ENCODE measurements around the gene ELL.

GRCh38 chr19:18520848-18521691 is 800 bp downstream of the ELL start:
- TF ChIP-seq CTCF (conservative IDR thresholded peaks at IDR 0.05; ENCODE audit: low read depth, low read length) (no peak), EZH2phosphoT487 (IDR thresholded peaks at IDR 0.05; ENCODE audit: borderline replicate concordance, low read length) (no peak)

Data from PC-3 (cell line).